ENCODE measurements around the gene LRR1.
A peak's percentile ranks its signal among the peaks of the same experiment; 100 is the strongest.

The LRR1 gene

GRCh38 chr14:49620182-49621113 lies 21.7 kb downstream of the LRR1 start, which contains the start of the genes MGAT2 and RPL36AL:
Gene MGAT2, plus strand, starts transcription at chr14:49620799. Its CDS starts 470 bp downstream, at chr14:49621269.
Gene RPL36AL, minus strand, starts transcription at chr14:49620626. Its CDS starts 1,522 bp downstream, at chr14:49619104.
- DNase-seq (ENCODE audit: extremely low read depth, low read depth): peak; percentile 98
- H3K4me3 ChIP-seq (replicated peaks; ENCODE audit: low read depth, low read length): peak within 1 kb of the TSS; percentile 87
- TF ChIP-seq, protein P1, sequence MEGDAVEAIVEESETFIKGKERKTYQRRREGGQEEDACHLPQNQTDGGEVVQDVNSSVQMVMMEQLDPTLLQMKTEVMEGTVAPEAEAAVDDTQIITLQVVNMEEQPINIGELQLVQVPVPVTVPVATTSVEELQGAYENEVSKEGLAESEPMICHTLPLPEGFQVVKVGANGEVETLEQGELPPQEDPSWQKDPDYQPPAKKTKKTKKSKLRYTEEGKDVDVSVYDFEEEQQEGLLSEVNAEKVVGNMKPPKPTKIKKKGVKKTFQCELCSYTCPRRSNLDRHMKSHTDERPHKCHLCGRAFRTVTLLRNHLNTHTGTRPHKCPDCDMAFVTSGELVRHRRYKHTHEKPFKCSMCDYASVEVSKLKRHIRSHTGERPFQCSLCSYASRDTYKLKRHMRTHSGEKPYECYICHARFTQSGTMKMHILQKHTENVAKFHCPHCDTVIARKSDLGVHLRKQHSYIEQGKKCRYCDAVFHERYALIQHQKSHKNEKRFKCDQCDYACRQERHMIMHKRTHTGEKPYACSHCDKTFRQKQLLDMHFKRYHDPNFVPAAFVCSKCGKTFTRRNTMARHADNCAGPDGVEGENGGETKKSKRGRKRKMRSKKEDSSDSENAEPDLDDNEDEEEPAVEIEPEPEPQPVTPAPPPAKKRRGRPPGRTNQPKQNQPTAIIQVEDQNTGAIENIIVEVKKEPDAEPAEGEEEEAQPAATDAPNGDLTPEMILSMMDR (IDR thresholded peaks at IDR 0.05; ENCODE audit: low read depth, low read length, missing control alignments): no peak

GRCh38 chr14:49621114-49621881 lies 22.6 kb downstream of the LRR1 start:
- TF ChIP-seq, protein P1 (IDR thresholded peaks at IDR 0.05; ENCODE audit: low read depth, low read length, missing control alignments): no peak
- no peak for DNase-seq (ENCODE audit: extremely low read depth, low read depth)
- peak overlapping the region; percentile 87 for H3K4me3 ChIP-seq (replicated peaks; ENCODE audit: low read depth, low read length)

DNA sequence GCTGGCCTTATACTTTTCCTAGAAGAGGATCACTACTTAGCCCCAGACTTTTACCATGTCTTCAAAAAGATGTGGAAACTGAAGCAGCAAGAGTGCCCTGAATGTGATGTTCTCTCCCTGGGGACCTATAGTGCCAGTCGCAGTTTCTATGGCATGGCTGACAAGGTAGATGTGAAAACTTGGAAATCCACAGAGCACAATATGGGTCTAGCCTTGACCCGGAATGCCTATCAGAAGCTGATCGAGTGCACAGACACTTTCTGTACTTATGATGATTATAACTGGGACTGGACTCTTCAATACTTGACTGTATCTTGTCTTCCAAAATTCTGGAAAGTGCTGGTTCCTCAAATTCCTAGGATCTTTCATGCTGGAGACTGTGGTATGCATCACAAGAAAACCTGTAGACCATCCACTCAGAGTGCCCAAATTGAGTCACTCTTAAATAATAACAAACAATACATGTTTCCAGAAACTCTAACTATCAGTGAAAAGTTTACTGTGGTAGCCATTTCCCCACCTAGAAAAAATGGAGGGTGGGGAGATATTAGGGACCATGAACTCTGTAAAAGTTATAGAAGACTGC lies 23.4 kb downstream of the LRR1 start:
- TF ChIP-seq, protein P1 (IDR thresholded peaks at IDR 0.05; ENCODE audit: low read depth, low read length, missing control alignments): no peak

DNA sequence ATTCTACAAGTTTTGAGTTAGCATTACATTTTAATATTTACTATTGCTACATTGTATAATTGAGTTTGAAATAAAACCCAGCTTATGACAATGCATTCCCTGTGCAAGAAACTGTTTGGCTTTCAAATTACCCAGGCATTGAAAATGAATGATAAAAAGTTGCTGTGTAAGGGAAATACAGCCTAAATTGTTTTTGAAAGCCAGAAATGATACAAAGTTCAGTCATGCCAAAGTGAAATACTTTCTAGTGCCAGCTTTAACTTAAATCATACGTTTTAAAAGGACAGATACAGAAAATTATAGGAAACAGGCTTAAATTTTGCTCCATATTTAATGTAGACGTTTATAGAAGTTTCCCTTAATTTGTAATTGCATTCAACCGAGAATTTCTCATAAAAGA lies 24.6 kb downstream of the LRR1 start:
- no peak for DNase-seq (ENCODE audit: extremely low read depth, low read depth)
- TF ChIP-seq, protein P1 (IDR thresholded peaks at IDR 0.05; ENCODE audit: low read depth, low read length, missing control alignments): no peak
- peak overlapping the region; percentile 87 for H3K4me3 ChIP-seq (replicated peaks; ENCODE audit: low read depth, low read length)

More for the DNA sequence above, 23.4 kb downstream of the LRR1 start:
- no peak for DNase-seq (ENCODE audit: extremely low read depth, low read depth)
- H3K4me3 ChIP-seq (replicated peaks; ENCODE audit: low read depth, low read length): peak overlapping the region; percentile 87

GRCh38 chr14:49623941-49624839 lies 25.4 kb downstream of the LRR1 start:
- TF ChIP-seq, protein P1 (IDR thresholded peaks at IDR 0.05; ENCODE audit: low read depth, low read length, missing control alignments): no peak
- H3K4me3 ChIP-seq (replicated peaks; ENCODE audit: low read depth, low read length): peak overlapping the region; percentile 87; the same call in 1 of the 2 replicates
- no peak for DNase-seq (ENCODE audit: extremely low read depth, low read depth)

Measured in HFF-Myc (cell line).